GM12864 (cell line): Measurements from ENCODE around the gene CLDN18.

Source experiments
- DNase-seq: peaks from one replicate; pipeline ENCODE4 v3.0.0-alpha.2; 2011; ENCODE audit warnings: low read depth
- H3K4me3 ChIP-seq: 2 replicates; pipeline ENCODE4 v1.5.1; 2011; ENCODE audit warnings: mild to moderate bottlenecking, low read depth, low read length, control low read depth
- CTCF ChIP-seq: IDR thresholded peaks from 2 replicates; pipeline ENCODE4 v1.5.1; 2011; ENCODE audit warnings: low read depth, mild to moderate bottlenecking, moderate library complexity, low read length, control low read depth, inconsistent platforms; ENCODE audit errors: missing control alignments

CLDN18 gene

GRCh38 chr3:138009476-138010272, at the start of gene CLDN18:
TSS of gene CLDN18 (plus strand) at chr3:138010165. CDS start at chr3:138010226, 61 bp downstream.
- TF ChIP-seq CTCF: no peak
- no peak for DNase-seq
- no peak within 1 kb of the TSS for H3K4me3 ChIP-seq

- DNase-seq: no peak
- no peak overlapping the region for H3K4me3 ChIP-seq
- no peak for TF ChIP-seq CTCF
Measured at GRCh38 chr3:137962251-137962650, 47.7 kb upstream of the CLDN18 start.

- no peak for TF ChIP-seq CTCF
- DNase-seq: no peak
Measured at GRCh38 chr3:137963463-137963862, 46.5 kb upstream of the CLDN18 start.

GRCh38 chr3:137970914-137971831, 38.8 kb upstream of the CLDN18 start:
- TF ChIP-seq CTCF: peak; percentile 92
- no peak overlapping the region for H3K4me3 ChIP-seq
- DNase-seq: no peak

More at GRCh38 chr3:137963463-137963862, 46.5 kb upstream of the CLDN18 start:
- no peak overlapping the region for H3K4me3 ChIP-seq

GRCh38 chr3:137972396-137972795, 37.6 kb upstream of the CLDN18 start:
- no peak for TF ChIP-seq CTCF
- no peak overlapping the region for H3K4me3 ChIP-seq
- DNase-seq: no peak

GRCh38 chr3:137978328-137978727, 31.6 kb upstream of the CLDN18 start:
- TF ChIP-seq CTCF: no peak
- no peak overlapping the region for H3K4me3 ChIP-seq
- DNase-seq: no peak
